ENCODE measurements around the gene GDA.

Gene GDA

DNA sequence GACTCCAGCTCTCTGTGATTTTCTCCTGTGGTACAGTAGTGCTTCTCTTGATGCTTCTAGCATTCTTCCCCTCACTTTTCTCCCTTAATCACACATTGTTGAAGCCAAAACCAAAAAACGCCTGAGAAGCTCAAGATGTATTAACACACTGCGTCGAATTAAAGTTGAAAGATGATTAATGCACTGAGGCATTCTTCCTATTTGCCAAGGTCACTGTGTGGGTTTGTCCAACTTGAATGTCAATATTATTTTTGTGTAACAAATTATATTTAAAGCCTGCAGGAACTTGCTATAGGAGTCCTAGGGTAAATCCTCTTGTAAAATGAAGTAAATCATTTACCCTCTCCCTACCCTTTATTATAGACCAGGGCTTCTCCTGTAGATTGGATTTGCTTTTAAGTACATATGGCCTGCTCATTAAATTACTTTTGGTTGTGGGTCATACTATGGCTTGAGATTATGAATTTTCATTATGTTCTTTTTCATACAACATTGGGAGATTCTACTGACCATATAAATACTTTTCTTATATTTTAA, 68.1 kb downstream of the GDA start:
- H3K4me3 ChIP-seq (ENCODE audit: low read depth, low read length), result no peak overlapping the region
- no peak for DNase-seq (ENCODE audit: low read depth)
- TF ChIP-seq, protein P1, sequence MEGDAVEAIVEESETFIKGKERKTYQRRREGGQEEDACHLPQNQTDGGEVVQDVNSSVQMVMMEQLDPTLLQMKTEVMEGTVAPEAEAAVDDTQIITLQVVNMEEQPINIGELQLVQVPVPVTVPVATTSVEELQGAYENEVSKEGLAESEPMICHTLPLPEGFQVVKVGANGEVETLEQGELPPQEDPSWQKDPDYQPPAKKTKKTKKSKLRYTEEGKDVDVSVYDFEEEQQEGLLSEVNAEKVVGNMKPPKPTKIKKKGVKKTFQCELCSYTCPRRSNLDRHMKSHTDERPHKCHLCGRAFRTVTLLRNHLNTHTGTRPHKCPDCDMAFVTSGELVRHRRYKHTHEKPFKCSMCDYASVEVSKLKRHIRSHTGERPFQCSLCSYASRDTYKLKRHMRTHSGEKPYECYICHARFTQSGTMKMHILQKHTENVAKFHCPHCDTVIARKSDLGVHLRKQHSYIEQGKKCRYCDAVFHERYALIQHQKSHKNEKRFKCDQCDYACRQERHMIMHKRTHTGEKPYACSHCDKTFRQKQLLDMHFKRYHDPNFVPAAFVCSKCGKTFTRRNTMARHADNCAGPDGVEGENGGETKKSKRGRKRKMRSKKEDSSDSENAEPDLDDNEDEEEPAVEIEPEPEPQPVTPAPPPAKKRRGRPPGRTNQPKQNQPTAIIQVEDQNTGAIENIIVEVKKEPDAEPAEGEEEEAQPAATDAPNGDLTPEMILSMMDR (IDR thresholded peaks at IDR 0.05; ENCODE audit: low read depth, low read length, missing control alignments), result no peak

DNA sequence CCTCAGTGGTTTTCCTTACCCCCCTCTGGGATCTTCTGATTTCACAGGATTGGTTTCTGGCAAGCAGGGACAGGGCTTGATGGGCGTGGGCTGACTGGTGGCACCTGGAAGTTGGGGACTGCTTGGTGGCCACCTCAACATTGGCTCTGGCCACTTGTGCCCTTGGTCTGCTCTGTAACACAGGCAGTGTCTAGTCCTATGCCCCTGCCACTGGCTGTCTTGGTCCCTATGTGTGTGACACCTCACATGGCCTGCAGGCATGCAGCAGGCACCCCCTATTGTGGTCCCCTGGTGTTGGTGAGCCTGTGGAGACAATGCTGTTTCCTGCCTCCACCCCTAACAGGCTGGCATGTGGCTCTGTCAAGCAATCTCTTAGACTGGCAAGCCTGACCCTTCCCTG, 71.3 kb downstream of the GDA start:
- TF ChIP-seq, protein P1 (IDR thresholded peaks at IDR 0.05; ENCODE audit: low read depth, low read length, missing control alignments), result no peak
- no peak overlapping the region for H3K4me3 ChIP-seq (ENCODE audit: low read depth, low read length)
- no peak for DNase-seq (ENCODE audit: low read depth)

DNA sequence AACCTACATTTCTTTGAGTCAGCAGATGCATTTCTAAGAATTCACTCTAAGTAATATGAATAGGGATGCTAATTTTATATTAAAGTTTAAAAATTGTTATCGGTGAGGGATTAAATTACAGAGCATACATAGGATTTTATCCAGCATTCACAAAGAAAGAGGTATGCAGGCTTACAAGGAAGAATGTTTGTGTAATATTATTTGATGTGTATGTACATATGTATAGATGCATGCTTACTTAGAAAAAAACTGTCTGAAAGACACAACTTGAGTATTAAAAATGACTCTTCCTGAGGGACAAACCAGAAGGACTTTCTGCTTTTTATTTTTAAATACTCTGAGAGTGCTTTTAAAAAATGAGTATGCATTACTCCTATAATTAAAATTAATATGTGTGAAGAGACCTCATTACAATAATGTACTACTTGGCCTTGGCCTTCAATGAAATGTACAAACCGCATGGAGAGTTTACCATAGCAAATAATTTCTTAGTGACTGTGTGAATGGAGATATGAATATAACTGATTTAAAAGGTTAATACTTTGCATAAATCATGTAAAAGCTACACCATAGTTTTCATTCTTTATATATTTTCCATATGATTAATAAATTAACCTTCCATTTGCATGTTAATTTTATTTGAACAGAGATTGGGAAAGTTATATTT, 77.0 kb downstream of the GDA start:
- DNase-seq (ENCODE audit: low read depth), result no peak
- TF ChIP-seq, protein P1 (IDR thresholded peaks at IDR 0.05; ENCODE audit: low read depth, low read length, missing control alignments), result no peak

DNA sequence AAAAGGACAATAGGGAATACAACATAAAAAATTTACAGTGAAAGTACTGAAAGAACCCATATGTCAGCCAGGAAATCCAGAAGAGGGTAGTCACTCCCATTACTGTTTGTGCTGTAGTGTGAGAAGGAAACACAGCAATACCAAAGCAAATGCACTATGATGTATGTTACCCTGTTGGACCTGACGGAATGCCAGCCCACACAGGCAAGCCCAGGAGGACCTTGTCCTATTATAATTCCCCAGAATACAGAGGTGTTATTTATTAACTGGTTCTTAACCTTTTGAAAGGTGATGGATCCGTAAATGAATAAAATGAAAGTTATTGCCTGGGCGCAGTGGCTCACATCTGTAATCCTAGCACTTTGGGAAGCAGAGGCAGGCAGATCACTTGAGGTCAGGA, 79.0 kb downstream of the GDA start:
- no peak overlapping the region for H3K4me3 ChIP-seq (ENCODE audit: low read depth, low read length)
- DNase-seq (ENCODE audit: low read depth), result no peak
- TF ChIP-seq, protein P1 (IDR thresholded peaks at IDR 0.05; ENCODE audit: low read depth, low read length, missing control alignments), result no peak

More for the DNA sequence above, 77.0 kb downstream of the GDA start:
- no peak overlapping the region for H3K4me3 ChIP-seq (ENCODE audit: low read depth, low read length)

GRCh38 chr9:72232778-72233177, 83.5 kb downstream of the GDA start:
- TF ChIP-seq, protein P1 (IDR thresholded peaks at IDR 0.05; ENCODE audit: low read depth, low read length, missing control alignments), result no peak
- no peak for DNase-seq (ENCODE audit: low read depth)

DNA sequence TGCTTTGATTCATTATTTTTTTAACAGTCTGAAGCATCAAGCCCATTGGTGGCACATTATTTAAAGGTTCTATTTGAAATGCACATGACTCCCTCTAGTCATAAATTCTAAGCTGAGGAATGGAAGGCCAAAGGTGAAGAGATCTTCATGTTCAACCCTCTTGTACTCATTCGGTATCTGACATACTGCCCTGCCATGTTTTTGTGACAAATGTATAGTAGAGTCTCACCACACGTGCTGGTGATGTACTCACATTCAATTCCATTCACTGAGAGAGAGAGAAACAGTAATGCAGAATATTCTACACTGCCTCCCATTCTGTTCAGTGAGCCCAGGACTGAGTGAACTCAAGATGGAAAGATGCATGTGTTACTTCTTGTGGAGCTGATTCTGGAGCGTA, 98.3 kb downstream of the GDA start:
- no peak overlapping the region for H3K4me3 ChIP-seq (ENCODE audit: low read depth, low read length)
- no peak for DNase-seq (ENCODE audit: low read depth)
- TF ChIP-seq, protein P1 (IDR thresholded peaks at IDR 0.05; ENCODE audit: low read depth, low read length, missing control alignments), result no peak

More at GRCh38 chr9:72232778-72233177, 83.5 kb downstream of the GDA start:
- no peak overlapping the region for H3K4me3 ChIP-seq (ENCODE audit: low read depth, low read length)

DNA sequence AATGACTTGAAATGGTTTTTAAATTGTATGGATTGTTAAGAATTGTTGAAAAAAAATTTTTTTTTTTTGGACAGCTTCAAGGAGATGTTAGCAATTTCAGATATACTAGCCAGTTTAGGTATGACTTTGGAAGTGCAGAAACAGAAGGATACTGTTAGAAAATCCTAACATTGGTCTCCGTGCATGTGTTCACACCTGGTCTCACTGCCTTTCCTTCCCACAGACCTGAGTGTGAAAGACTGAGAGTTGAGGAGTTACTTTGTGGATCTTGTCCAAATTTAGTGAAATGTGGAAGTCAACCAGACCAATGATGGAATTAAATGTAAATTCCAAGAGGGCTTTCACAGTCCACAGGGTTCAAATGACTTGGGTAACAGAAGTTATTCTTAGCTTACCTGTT, 102.3 kb downstream of the GDA start:
- no peak for DNase-seq (ENCODE audit: low read depth)
- TF ChIP-seq, protein P1 (IDR thresholded peaks at IDR 0.05; ENCODE audit: low read depth, low read length, missing control alignments), result no peak
- no peak overlapping the region for H3K4me3 ChIP-seq (ENCODE audit: low read depth, low read length)
